GM12891 (cell line): Measurements from ENCODE around the gene TBC1D8.

Experiments used
- PAX5 ChIP-seq: IDR thresholded peaks from 2 replicates; pipeline ENCODE4 v1.6.1; 2011; ENCODE audit warnings: low read length, moderate library complexity, mild to moderate bottlenecking; ENCODE audit not compliant: insufficient read depth, severe bottlenecking
- POLR2A ChIP-seq: IDR thresholded peaks from 2 replicates; pipeline ENCODE4 v1.6.1; 2011; ENCODE audit warnings: low read depth, low read length, control low read depth
- POLR2AphosphoS5 ChIP-seq: IDR thresholded peaks from 2 replicates; pipeline ENCODE4 v1.6.1; 2011; ENCODE audit warnings: low read depth, low read length, control low read depth
- POU2F2 ChIP-seq: IDR thresholded peaks from 2 replicates; pipeline ENCODE4 v1.6.1; 2011; ENCODE audit warnings: low read depth, mild to moderate bottlenecking, control low read depth, low read length, moderate library complexity
- TAF1 ChIP-seq: IDR thresholded peaks from 2 replicates; pipeline ENCODE4 v1.6.1; 2011; ENCODE audit warnings: low read depth, low read length, control low read depth

GRCh38 chr2:101002562-101003277, 148.5 kb downstream of the TBC1D8 start:
- TF ChIP-seq POLR2AphosphoS5 (no peak; the same call in 1 of the 2 replicates), POLR2A (no peak), PAX5 (no peak), POU2F2 (no peak), TAF1 (no peak)
